ENCODE results near the gene ZRANB1.

DNA sequence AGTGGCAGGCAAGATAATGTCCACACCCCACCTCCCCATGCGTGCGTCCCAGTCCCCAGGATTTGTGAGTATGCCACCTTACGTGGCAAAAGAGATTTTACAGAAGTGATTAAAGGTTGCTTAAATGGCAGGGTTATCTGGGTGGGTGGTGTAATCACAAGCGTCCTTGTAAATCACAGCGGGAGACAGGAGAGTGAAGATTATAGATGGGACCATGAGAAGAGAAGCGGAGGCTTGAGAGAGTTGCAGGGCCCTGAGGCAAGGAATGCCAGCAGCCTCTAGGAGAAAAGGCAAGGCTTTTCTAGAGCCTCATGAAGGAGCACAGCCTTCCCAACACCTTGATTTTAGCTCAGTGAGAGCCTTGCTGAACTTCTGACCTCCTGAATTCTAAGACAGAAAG is 10.2 kb downstream of the ZRANB1 start:
- TF ChIP-seq, protein P1, sequence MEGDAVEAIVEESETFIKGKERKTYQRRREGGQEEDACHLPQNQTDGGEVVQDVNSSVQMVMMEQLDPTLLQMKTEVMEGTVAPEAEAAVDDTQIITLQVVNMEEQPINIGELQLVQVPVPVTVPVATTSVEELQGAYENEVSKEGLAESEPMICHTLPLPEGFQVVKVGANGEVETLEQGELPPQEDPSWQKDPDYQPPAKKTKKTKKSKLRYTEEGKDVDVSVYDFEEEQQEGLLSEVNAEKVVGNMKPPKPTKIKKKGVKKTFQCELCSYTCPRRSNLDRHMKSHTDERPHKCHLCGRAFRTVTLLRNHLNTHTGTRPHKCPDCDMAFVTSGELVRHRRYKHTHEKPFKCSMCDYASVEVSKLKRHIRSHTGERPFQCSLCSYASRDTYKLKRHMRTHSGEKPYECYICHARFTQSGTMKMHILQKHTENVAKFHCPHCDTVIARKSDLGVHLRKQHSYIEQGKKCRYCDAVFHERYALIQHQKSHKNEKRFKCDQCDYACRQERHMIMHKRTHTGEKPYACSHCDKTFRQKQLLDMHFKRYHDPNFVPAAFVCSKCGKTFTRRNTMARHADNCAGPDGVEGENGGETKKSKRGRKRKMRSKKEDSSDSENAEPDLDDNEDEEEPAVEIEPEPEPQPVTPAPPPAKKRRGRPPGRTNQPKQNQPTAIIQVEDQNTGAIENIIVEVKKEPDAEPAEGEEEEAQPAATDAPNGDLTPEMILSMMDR (conservative IDR thresholded peaks at IDR 0.05; ENCODE audit: low read depth in 2 of 2) = no peak
- TF ChIP-seq POLR2AphosphoS5 (IDR thresholded peaks at IDR 0.05; ENCODE audit: low read depth) (no peak), ETS1 (IDR thresholded peaks at IDR 0.05) (no peak)
